ENCODE results near the gene PSMC6. TPM values are rescaled to one million over a fixed set of nuclear protein-coding genes. Genes with fewer than 3 reads are reported as not detected.

Gene PSMC6
- total RNA-seq, 1 experiment from 2014 or later = 103 TPM

- Histone ChIP-seq H2BK15ac (ENCODE audit: low read depth, low read length) (no peak overlapping the region), H3K23me2 (ENCODE audit: insufficient read length, low read depth, low read length, poor library complexity, severe bottlenecking) (peaks cover 3% of the 10 kb centered on the region), H3K56ac (ENCODE audit: insufficient read length, low read depth, low read length) (no peak overlapping the region), H4K5ac (ENCODE audit: insufficient read length, low read depth, low read length) (no peak overlapping the region), H2BK5ac (ENCODE audit: insufficient read length, low read length) (no peak overlapping the region), H3K4ac (ENCODE audit: low read depth, low read length) (no peak overlapping the region), H2BK20ac (ENCODE audit: low read depth, low read length, poor library complexity, severe bottlenecking) (no peak overlapping the region), H4K20me1 (ENCODE audit: control insufficient read depth, insufficient read depth, insufficient read length) (no peaks in the 10 kb centered on the region), H2BK120ac (ENCODE audit: low read depth, low read length, poor library complexity, severe bottlenecking) (no peak overlapping the region), H4K91ac (ENCODE audit: insufficient read length, low read depth, low read length) (no peak overlapping the region), H2AFZ (ENCODE audit: low read length) (no peak overlapping the region), H3K79me1 (ENCODE audit: insufficient read depth, low read depth, low read length, poor library complexity, severe bottlenecking) (no peaks in the 10 kb centered on the region), H3K9me3 (ENCODE audit: control insufficient read depth, low read depth, low read length) (no peaks in the 10 kb centered on the region), H2AK5ac (ENCODE audit: insufficient read length, low read length) (no peak overlapping the region), H3K4me1 (ENCODE audit: insufficient read depth, low read length) (peaks cover 3% of the 10 kb centered on the region; the same call in 1 of the 2 replicates), H3K27me3 (ENCODE audit: insufficient read depth, low read length) (no peaks in the 10 kb centered on the region), H3T11ph (ENCODE audit: low read length) (no peak overlapping the region), H2BK12ac (ENCODE audit: insufficient read length, low read depth, low read length) (no peak overlapping the region), H3K4me2 (ENCODE audit: insufficient read depth, insufficient read length, low read length) (no peak overlapping the region), H3K14ac (ENCODE audit: insufficient read depth, low read length) (no peak overlapping the region), H3K23ac (ENCODE audit: insufficient read length, low read depth, low read length) (no peak overlapping the region), H3K9ac (ENCODE audit: extremely low read depth, insufficient read length, low read length) (no peak overlapping the region), H4K8ac (replicated peaks; ENCODE audit: insufficient read length, low read depth, low read length) (no peak overlapping the region), H3K79me2 (ENCODE audit: insufficient read depth, low read length) (peaks cover 2% of the 10 kb centered on the region; the same call in 1 of the 2 replicates), H3K18ac (ENCODE audit: insufficient read length, low read depth, low read length) (no peak overlapping the region), H3K27ac (ENCODE audit: insufficient read length, low read depth, low read length) (no peak overlapping the region)
- Mint-ChIP-seq H3K4me1 (peaks cover 27 to 44% of the 10 kb centered on the region in 2 experiments), H3K9me3 (no peaks in the 10 kb centered on the region), H3K27ac (no peak overlapping the region), H3K27me3 (ENCODE audit: low read depth) (no peaks in the 10 kb centered on the region; the same call in 1 of the 2 replicates), H3K36me3 (ENCODE audit: insufficient read depth in 1 of 3, low read depth in 3 of 3) (no peaks in the 10 kb centered on the region; a peak in 1 of 7 replicates), H3K4me3 (no peak overlapping the region)
- no peak for DNase-seq
- WGBS (ENCODE audit: extremely low coverage, insufficient read length, low lambda C conversion rate) = no CpG with 5 or more reads among the region's 7 CpGs
- no peak for TF ChIP-seq CTCF (conservative IDR thresholded peaks at IDR 0.05)
Measured at GRCh38 chr14:52690983-52691760, 15.8 kb upstream of the PSMC6 start.

All from H9 (cell line).